SHP77 (cell line): ENCODE results near the gene C2CD5.
"Not testable (repeated sequence)": the region's sequence is repeated elsewhere in the genome, so short reads cannot be mapped to it uniquely, and the experiment has no call there.

Experiments
- DNase-seq, 2 experiments: peaks; one replicate each; lab custom pipeline; 2025; lab: John Stamatoyannopoulos, UW

Gene C2CD5, protein sequence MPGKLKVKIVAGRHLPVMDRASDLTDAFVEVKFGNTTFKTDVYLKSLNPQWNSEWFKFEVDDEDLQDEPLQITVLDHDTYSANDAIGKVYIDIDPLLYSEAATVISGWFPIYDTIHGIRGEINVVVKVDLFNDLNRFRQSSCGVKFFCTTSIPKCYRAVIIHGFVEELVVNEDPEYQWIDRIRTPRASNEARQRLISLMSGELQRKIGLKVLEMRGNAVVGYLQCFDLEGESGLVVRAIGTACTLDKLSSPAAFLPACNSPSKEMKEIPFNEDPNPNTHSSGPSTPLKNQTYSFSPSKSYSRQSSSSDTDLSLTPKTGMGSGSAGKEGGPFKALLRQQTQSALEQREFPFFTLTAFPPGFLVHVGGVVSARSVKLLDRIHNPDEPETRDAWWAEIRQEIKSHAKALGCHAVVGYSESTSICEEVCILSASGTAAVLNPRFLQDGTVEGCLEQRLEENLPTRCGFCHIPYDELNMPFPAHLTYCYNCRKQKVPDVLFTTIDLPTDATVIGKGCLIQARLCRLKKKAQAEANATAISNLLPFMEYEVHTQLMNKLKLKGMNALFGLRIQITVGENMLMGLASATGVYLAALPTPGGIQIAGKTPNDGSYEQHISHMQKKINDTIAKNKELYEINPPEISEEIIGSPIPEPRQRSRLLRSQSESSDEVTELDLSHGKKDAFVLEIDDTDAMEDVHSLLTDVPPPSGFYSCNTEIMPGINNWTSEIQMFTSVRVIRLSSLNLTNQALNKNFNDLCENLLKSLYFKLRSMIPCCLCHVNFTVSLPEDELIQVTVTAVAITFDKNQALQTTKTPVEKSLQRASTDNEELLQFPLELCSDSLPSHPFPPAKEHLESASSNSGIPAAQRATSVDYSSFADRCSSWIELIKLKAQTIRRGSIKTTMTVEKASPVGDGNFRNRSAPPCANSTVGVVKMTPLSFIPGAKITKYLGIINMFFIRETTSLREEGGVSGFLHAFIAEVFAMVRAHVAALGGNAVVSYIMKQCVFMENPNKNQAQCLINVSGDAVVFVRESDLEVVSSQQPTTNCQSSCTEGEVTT

GRCh38 chr12:22544038-22544979 is at the start of gene C2CD5:
TSS of gene C2CD5 (minus strand) at chr12:22544542. CDS start at chr12:22544150, 392 bp downstream.
- peak; percentile 75 to 89 for DNase-seq

DNA sequence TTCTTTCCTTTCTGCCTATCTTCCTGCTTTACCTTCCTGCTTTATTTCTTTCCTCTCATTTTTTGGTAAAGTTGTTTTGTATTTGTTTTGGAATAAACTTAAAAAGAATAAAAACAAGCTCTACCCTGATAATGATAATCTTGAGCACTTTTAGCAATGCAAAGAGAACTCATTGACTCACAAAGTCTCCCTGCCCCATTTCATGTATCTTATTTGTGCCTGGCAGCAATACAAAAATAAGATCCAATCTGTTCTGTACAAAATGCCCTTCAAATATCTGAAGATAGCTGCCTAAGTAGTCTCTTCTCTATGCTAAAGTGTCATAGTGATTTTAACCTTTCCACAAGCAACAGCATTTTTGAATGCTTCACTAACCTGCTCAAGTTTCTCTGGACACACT is 49.5 kb upstream of the C2CD5 start:
- no peak for DNase-seq

DNA sequence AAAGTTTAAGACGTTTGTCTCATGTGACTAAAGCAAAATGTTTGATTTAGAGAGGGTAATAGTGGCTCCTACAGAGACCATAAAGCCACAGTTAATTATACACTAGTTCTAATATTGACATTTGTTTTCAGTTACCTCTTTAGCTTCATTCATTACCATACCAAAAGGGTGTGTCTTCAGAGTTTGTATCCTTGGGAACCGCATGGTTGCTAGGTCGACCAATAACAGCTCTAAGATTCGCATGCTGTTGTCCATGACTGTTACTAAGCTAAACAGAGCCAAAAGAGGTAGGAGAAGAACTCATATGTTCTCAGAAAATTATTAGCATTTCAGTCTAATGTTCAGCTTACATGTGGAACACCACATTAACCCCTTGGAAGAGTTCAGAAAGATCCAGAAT is 44.5 kb upstream of the C2CD5 start:
- DNase-seq = no peak

- no peak for DNase-seq
Measured at GRCh38 chr12:22578328-22578727, 34.0 kb upstream of the C2CD5 start.

- no peak for DNase-seq
Measured at GRCh38 chr12:22577667-22578066, 33.3 kb upstream of the C2CD5 start.

GRCh38 chr12:22576473-22576872 is 32.1 kb upstream of the C2CD5 start:
- DNase-seq = no peak

DNA sequence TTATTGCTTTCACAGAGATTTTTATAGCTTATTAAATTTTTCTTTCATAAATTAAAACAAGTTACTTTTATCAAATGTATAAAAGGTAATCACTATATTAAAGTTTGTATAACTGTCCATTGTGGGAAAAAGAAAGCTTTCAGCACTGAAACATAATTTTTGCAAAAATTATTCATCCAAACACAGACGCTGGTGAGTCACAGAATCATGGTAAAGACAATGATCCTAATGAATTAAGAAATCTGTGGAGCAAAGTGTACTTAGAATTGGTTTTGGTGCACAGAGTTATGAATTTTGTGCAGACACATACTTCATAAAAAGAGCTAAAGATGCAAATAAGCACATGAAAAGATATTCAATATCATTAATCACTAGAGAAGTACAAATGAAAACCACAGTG is 31.7 kb upstream of the C2CD5 start:
- no peak for DNase-seq

GRCh38 chr12:22574921-22575320 is 30.6 kb upstream of the C2CD5 start:
- DNase-seq = no peak

DNA sequence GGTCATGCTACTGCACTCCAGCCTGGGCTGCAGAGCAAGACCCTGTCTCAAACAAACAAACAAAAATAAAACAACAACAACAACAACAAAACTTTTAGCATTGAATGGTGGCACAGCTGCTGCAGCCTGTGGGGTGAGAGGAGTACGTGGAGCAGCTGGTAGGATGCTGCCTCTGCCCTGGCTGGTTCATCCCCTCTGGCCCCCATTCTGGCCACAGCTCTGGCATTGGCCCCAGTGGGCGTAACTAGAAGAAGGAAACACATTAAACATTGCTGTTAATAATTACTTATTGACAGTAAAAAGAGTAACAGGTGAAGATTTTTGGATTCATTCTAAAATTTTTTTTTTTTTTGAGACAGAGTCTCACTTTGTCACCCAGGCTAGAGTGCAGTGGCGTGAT is 28.8 kb upstream of the C2CD5 start:
- no peak for DNase-seq

GRCh38 chr12:22569253-22569652 is 24.9 kb upstream of the C2CD5 start:
- no peak for DNase-seq

- no peak for DNase-seq
Measured at GRCh38 chr12:22562036-22563028, 18.0 kb upstream of the C2CD5 start.

- not testable (repeated sequence) for DNase-seq
Measured at GRCh38 chr12:22554750-22555149, 10.4 kb upstream of the C2CD5 start.

- DNase-seq = no peak
Measured at GRCh38 chr12:22551624-22552023, 7.3 kb upstream of the C2CD5 start.

DNA sequence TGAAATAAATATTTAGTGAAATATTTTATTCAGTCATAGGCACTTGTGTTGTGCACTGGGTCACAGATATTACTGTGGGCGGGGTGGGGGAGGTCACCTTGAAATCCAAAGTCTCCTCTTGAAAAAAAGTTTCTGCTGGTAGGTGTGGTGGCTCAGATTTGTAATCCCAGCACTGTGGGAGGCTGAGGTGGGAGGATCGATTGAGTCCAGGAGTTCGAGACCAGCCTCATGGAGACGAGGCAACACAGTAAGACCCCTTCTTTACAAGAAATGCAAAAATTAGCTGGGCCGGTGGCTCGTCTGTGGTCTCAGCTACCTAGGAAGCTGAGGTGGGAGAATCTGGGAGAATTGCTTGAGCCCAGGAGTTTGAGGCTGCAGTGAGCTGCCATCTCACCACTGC is 913 bp upstream of the C2CD5 start:
- DNase-seq = no peak

DNA sequence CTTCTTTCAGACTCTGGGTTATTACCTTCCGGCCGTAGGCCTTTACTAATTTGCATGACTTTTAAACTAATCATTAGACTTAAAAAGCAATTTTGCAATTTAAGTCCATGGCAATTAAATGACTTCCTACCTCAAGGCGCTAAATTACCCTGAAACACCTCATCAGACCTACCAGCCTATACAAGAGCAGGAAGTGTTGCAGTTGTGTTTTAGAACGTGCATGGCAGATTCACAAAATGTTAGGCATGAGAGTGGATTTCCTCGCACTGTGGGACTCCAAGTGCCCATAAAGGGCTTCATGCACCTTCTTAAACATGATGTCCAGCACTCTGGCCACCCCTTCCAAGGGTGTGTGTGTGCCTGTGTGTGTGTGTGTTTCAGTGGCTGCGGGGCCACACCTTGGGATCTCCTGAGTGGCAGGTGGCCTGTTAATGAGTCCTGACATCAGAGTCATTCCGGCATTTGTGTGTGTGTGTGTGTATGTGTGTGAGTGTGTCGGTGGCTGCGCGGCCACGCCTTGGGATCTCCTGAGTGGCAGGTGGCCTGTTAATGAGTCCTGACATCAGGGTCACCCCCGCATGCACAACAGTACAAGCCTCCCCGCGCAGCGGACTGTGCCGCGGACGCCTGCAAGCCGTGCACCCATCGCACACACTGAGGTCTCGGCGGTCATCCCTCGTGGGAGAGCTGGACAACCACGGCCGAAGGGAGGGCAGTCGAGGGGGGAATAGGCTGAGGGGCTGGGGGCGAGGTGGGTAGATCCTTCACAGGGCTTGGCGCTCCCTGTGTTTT is 900 bp downstream of the C2CD5 start:
- peak in 1 of 2 experiments; percentile 19 for DNase-seq

- DNase-seq = no peak
Measured at GRCh38 chr12:22541496-22542155, 2.7 kb downstream of the C2CD5 start.

- no peak for DNase-seq
Measured at GRCh38 chr12:22539055-22539454, 5.3 kb downstream of the C2CD5 start.

DNA sequence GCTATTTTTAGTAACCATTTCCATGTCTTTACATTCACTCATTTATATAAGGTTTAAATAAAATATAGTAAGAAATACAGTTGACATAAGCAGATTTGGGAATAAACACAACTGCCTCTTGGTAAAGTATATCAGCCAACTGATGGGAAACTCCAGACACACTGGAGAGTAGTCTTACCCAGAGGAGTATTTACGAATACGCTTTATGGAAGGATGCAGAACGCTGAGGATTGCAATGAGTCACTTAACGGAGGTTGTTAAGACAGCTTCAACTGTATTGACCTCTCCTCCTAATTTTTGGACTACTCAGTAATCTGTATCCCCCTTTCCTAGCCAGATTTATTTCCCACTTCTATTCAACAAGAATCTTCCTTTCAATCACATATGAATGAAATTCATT is 6.0 kb downstream of the C2CD5 start:
- DNase-seq = no peak

GRCh38 chr12:22536971-22537544 is 7.3 kb downstream of the C2CD5 start:
- DNase-seq = no peak
